ENCODE measurements around the gene MRPS15. TPM values are rescaled to one million over a fixed set of nuclear protein-coding genes. Genes with fewer than 3 reads are reported as not detected.

MRPS15 gene
- total RNA-seq, 2 experiments from 2014 or later = 123 to 169 TPM

- ChIA-PET POLR2A (no interaction called here), CTCF (no interaction called here)
- no peak for ATAC-seq
Measured at GRCh38 chr1:36440044-36440443, 24.1 kb downstream of the MRPS15 start.

GRCh38 chr1:36438715-36439114 lies 25.5 kb downstream of the MRPS15 start:
- no peaks in the 10 kb centered on the region for H3K4me1 Mint-ChIP-seq
- H3K9me3 Mint-ChIP-seq (ENCODE audit: low read depth) = no peaks in the 10 kb centered on the region
- no peak overlapping the region for H3K4me3 Mint-ChIP-seq
- intact Hi-C loops (cut with DNase I, micrococcal nuclease) = no loop called here
- POLR2A ChIA-PET = no interaction called here
- ATAC-seq (no peak), DNase-seq (no peak)
- no peaks in the 10 kb centered on the region for H3K36me3 Mint-ChIP-seq (ENCODE audit: low read depth)
- CTCF ChIA-PET = interaction anchor here (0.8 kb wide), 1 partner anchor 20 kb away, joined by 3 read pairs; no protein-coding TSS in a partner anchor
- no peak overlapping the region for H3K27ac Mint-ChIP-seq
- H3K27me3 Mint-ChIP-seq = no peaks in the 10 kb centered on the region

More at GRCh38 chr1:36440044-36440443, 24.1 kb downstream of the MRPS15 start:
- no peaks in the 10 kb centered on the region for H3K4me1 Mint-ChIP-seq
- no peaks in the 10 kb centered on the region for H3K9me3 Mint-ChIP-seq (ENCODE audit: low read depth)
- no peaks in the 10 kb centered on the region for H3K27me3 Mint-ChIP-seq
- no peak overlapping the region for H3K4me3 Mint-ChIP-seq
- no peak overlapping the region for H3K27ac Mint-ChIP-seq
- intact Hi-C loops (cut with DNase I, micrococcal nuclease) = no loop called here
- no peaks in the 10 kb centered on the region for H3K36me3 Mint-ChIP-seq (ENCODE audit: low read depth)
- DNase-seq = no peak

- Mint-ChIP-seq H3K27ac (no peak overlapping the region), H3K36me3 (ENCODE audit: low read depth) (no peaks in the 10 kb centered on the region), H3K4me1 (no peaks in the 10 kb centered on the region), H3K27me3 (no peaks in the 10 kb centered on the region), H3K4me3 (no peak overlapping the region), H3K9me3 (ENCODE audit: low read depth) (no peaks in the 10 kb centered on the region)
- DNase-seq (no peak), ATAC-seq (no peak)
- intact Hi-C loops (cut with DNase I, micrococcal nuclease) = no loop called here
- CTCF ChIA-PET = interaction anchor here (0.8 kb wide), 1 partner anchor 105 kb away, joined by 3 read pairs; no protein-coding TSS in a partner anchor
- POLR2A ChIA-PET = no interaction called here
Measured at GRCh38 chr1:36436821-36437220, 27.4 kb downstream of the MRPS15 start.

GRCh38 chr1:36433102-36433501 lies 31.1 kb downstream of the MRPS15 start:
- no peaks in the 10 kb centered on the region for H3K9me3 Mint-ChIP-seq (ENCODE audit: low read depth)
- no peak overlapping the region for H3K27ac Mint-ChIP-seq
- no peak overlapping the region for H3K4me3 Mint-ChIP-seq
- ChIA-PET POLR2A (no interaction called here), CTCF (no interaction called here)
- intact Hi-C loops (cut with DNase I, micrococcal nuclease) = no loop called here
- no peaks in the 10 kb centered on the region for H3K36me3 Mint-ChIP-seq (ENCODE audit: low read depth)
- H3K4me1 Mint-ChIP-seq = no peaks in the 10 kb centered on the region
- H3K27me3 Mint-ChIP-seq = no peaks in the 10 kb centered on the region
- ATAC-seq (no peak), DNase-seq (no peak)

GRCh38 chr1:36432616-36433015 lies 31.6 kb downstream of the MRPS15 start:
- Mint-ChIP-seq H3K27me3 (no peaks in the 10 kb centered on the region), H3K36me3 (ENCODE audit: low read depth) (no peaks in the 10 kb centered on the region), H3K27ac (no peak overlapping the region), H3K4me1 (no peaks in the 10 kb centered on the region), H3K4me3 (no peak overlapping the region), H3K9me3 (ENCODE audit: low read depth) (no peaks in the 10 kb centered on the region)
- POLR2A ChIA-PET = no interaction called here
- ATAC-seq = no peak
- intact Hi-C loops (cut with DNase I, micrococcal nuclease) = no loop called here
- CTCF ChIA-PET = no interaction called here
- DNase-seq = no peak

- POLR2A ChIA-PET = no interaction called here
- H3K36me3 Mint-ChIP-seq (ENCODE audit: low read depth) = no peaks in the 10 kb centered on the region
- peak; percentile 66 for ATAC-seq
- no peaks in the 10 kb centered on the region for H3K27me3 Mint-ChIP-seq
- no peak overlapping the region for H3K4me3 Mint-ChIP-seq
- H3K4me1 Mint-ChIP-seq = peaks cover 11% of the 10 kb centered on the region
- no peaks in the 10 kb centered on the region for H3K9me3 Mint-ChIP-seq (ENCODE audit: low read depth)
- no peak overlapping the region for H3K27ac Mint-ChIP-seq
- intact Hi-C loops (cut with DNase I, micrococcal nuclease) = no loop called here
- CTCF ChIA-PET = interaction anchor here (0.5 to 5.1 kb wide), 5 partner anchors 21 to 141 kb away, joined by 3 to 45 read pairs (median 3); no protein-coding TSS in a partner anchor
- no peak for DNase-seq
Measured at GRCh38 chr1:36425791-36426190, 38.4 kb downstream of the MRPS15 start.

GRCh38 chr1:36421649-36422048 lies 42.5 kb downstream of the MRPS15 start:
- ChIA-PET CTCF (interaction anchor here (0.6 to 5.1 kb wide), 14 partner anchors 9 to 321 kb away, joined by 3 to 45 read pairs (median 3); partner anchors contain the start of gene TRAPPC3), POLR2A (no interaction called here)
- Mint-ChIP-seq H3K36me3 (ENCODE audit: low read depth) (no peaks in the 10 kb centered on the region), H3K4me1 (peaks cover 22% of the 10 kb centered on the region), H3K4me3 (no peak overlapping the region), H3K27ac (no peak overlapping the region), H3K27me3 (no peaks in the 10 kb centered on the region), H3K9me3 (ENCODE audit: low read depth) (no peaks in the 10 kb centered on the region)
- intact Hi-C loops (cut with DNase I, micrococcal nuclease) = loop anchor here (1.0 to 2.0 kb wide), 4 partner anchors 53 to 322 kb away; partner anchors contain the start of gene TRAPPC3 (in 1 of the 2)
- ATAC-seq = no peak
- no peak for DNase-seq

GRCh38 chr1:36420836-36421317 lies 43.3 kb downstream of the MRPS15 start:
- Mint-ChIP-seq H3K27me3 (no peaks in the 10 kb centered on the region), H3K27ac (peak overlapping the region; percentile 91), H3K4me3 (no peak overlapping the region), H3K4me1 (peaks cover 17% of the 10 kb centered on the region), H3K9me3 (ENCODE audit: low read depth) (no peaks in the 10 kb centered on the region), H3K36me3 (ENCODE audit: low read depth) (no peaks in the 10 kb centered on the region)
- DNase-seq (peak; percentile 95), ATAC-seq (peak; percentile 94)
- CTCF ChIA-PET = interaction anchor here (0.8 to 5.1 kb wide), 10 partner anchors 9 to 272 kb away, joined by 3 to 45 read pairs (median 4); partner anchors contain the start of genes STK40 and TRAPPC3
- intact Hi-C loops (cut with DNase I, micrococcal nuclease) = loop anchor here (1.0 to 2.0 kb wide), 8 partner anchors 52 to 322 kb away; partner anchors contain the start of gene TRAPPC3 (in 2 of the 2)
- POLR2A ChIA-PET = no interaction called here

- ChIA-PET POLR2A (interaction anchor here (0.6 kb wide), 2 partner anchors 51 to 91 kb away, joined by 3 read pairs; no protein-coding TSS in a partner anchor), CTCF (interaction anchor here (0.6 to 5.1 kb wide), 10 partner anchors 8 to 271 kb away, joined by 3 to 45 read pairs (median 3); partner anchors contain the start of genes SH3D21, STK40 and TRAPPC3)
- Mint-ChIP-seq H3K4me1 (peaks cover 15% of the 10 kb centered on the region), H3K4me3 (no peak overlapping the region), H3K27me3 (no peaks in the 10 kb centered on the region), H3K36me3 (ENCODE audit: low read depth) (no peaks in the 10 kb centered on the region), H3K27ac (peak overlapping the region; percentile 91), H3K9me3 (ENCODE audit: low read depth) (no peaks in the 10 kb centered on the region)
- ATAC-seq (no peak), DNase-seq (no peak)
- intact Hi-C loops (cut with DNase I, micrococcal nuclease) = loop anchor here (1.0 to 2.0 kb wide), 7 partner anchors 51 to 272 kb away; partner anchors contain the start of gene TRAPPC3 (in 2 of the 2)
Measured at GRCh38 chr1:36420409-36420808, 43.8 kb downstream of the MRPS15 start.

GRCh38 chr1:36419569-36419968 lies 44.6 kb downstream of the MRPS15 start:
- no peak for DNase-seq
- H3K27ac Mint-ChIP-seq = no peak overlapping the region
- H3K36me3 Mint-ChIP-seq (ENCODE audit: low read depth) = no peaks in the 10 kb centered on the region
- no peak overlapping the region for H3K4me3 Mint-ChIP-seq
- intact Hi-C loops (cut with DNase I, micrococcal nuclease) = no loop called here
- CTCF ChIA-PET = interaction anchor here (0.5 to 5.1 kb wide), 14 partner anchors 9 to 260 kb away, joined by 3 to 45 read pairs (median 4); partner anchors contain the start of genes SH3D21 and STK40
- no peaks in the 10 kb centered on the region for H3K27me3 Mint-ChIP-seq
- POLR2A ChIA-PET = interaction anchor here (0.6 kb wide), 2 partner anchors 50 to 90 kb away, joined by 3 read pairs; no protein-coding TSS in a partner anchor
- peaks cover 15% of the 10 kb centered on the region for H3K4me1 Mint-ChIP-seq
- ATAC-seq = no peak
- H3K9me3 Mint-ChIP-seq (ENCODE audit: low read depth) = no peaks in the 10 kb centered on the region

GRCh38 chr1:36419140-36419539 lies 45.0 kb downstream of the MRPS15 start:
- ChIA-PET POLR2A (interaction anchor here (0.7 kb wide), 1 partner anchor 108 kb away, joined by 4 read pairs; no protein-coding TSS in a partner anchor), CTCF (interaction anchor here (0.6 to 5.1 kb wide), 11 partner anchors 10 to 113 kb away, joined by 3 to 45 read pairs (median 4); partner anchors contain the start of genes SH3D21 and STK40)
- no peaks in the 10 kb centered on the region for H3K9me3 Mint-ChIP-seq (ENCODE audit: low read depth)
- intact Hi-C loops (cut with DNase I, micrococcal nuclease) = no loop called here
- no peak overlapping the region for H3K4me3 Mint-ChIP-seq
- peaks cover 15% of the 10 kb centered on the region for H3K4me1 Mint-ChIP-seq
- no peak for ATAC-seq
- H3K27ac Mint-ChIP-seq = no peak overlapping the region
- H3K36me3 Mint-ChIP-seq (ENCODE audit: low read depth) = no peaks in the 10 kb centered on the region
- no peak for DNase-seq
- no peaks in the 10 kb centered on the region for H3K27me3 Mint-ChIP-seq

- no peaks in the 10 kb centered on the region for H3K36me3 Mint-ChIP-seq (ENCODE audit: low read depth)
Measured at GRCh38 chr1:36417931-36418330, 46.3 kb downstream of the MRPS15 start.

More at GRCh38 chr1:36417931-36418330, 46.3 kb downstream of the MRPS15 start:
- DNase-seq (no peak), ATAC-seq (no peak)
- Mint-ChIP-seq H3K4me3 (no peak overlapping the region), H3K9me3 (ENCODE audit: low read depth) (no peaks in the 10 kb centered on the region), H3K4me1 (peaks cover 15% of the 10 kb centered on the region), H3K27ac (no peak overlapping the region), H3K27me3 (no peaks in the 10 kb centered on the region)
- ChIA-PET CTCF (interaction anchor here (0.5 to 5.1 kb wide), 4 partner anchors 9 to 1339 kb away, joined by 3 to 45 read pairs (median 4); partner anchors contain the start of gene ZMYM1), POLR2A (no interaction called here)
- intact Hi-C loops (cut with DNase I, micrococcal nuclease) = no loop called here
